Subcutaneous adipose tissue (tissue), 4 donors: ENCODE data around the gene RSBN1. TPM values are rescaled to one million over a fixed set of nuclear protein-coding genes. Genes with fewer than 3 reads are reported as not detected.

Experiments
- CTCF ChIP-seq: fragments of 450-650 bp; IDR thresholded peaks from one replicate; pipeline ENCODE4 v1.5.1; 2016; ENCODE audit warnings: low read depth, mild to moderate bottlenecking, control low read depth, antibody characterized with exemption, moderate library complexity
- total RNA-seq, 4 donors: library from RNA; depleted of rRNA; stranded (reverse); fragments of >200 nt; gene quantifications; one replicate each; pipeline ENCODE4 v1.1.0, GENCODE V29; 2016

Gene RSBN1
- total RNA-seq, 4 donors from 2014 or later, result 19.8 to 29.3 (median 21.4) TPM

GRCh38 chr1:113749402-113749801, 62.9 kb downstream of the RSBN1 start:
- TF ChIP-seq CTCF, result no peak

DNA sequence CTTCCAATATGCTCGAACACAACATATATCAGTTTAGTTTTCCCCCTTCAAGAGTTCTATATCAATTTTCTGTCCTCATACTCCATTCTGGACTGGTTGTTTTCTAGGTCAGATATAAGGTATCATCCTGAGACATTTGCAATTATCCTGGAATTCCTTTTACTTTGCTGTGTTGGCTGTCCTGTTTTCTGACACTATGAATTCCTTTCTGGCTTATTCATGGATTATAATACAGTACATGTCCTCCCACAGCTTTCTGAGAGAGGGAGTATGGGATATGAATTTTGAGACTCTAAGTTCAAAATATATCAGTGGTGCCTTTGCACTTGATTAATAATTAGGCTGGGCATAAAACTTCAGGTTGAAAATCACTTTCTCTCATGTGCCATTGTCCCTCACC, 64.9 kb downstream of the RSBN1 start:
- no peak for TF ChIP-seq CTCF

DNA sequence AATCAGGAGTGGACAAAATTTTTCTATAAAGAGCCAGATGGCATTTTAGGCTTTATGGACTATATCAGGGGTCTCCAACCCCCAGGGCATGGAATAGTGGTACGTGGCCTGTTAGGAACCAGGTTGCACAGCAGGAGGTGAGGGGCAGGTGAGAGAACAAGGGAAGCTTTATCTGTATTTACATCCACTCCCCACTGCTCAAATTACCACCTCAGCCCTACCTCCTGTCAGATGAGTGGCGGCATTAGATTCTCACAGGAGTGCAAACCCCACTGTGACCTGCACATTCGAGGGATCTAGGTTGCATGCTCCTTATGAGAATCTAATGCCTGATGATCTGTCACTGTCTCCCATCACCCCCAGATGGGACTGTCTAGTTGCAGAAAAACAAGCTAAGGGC, 66.9 kb downstream of the RSBN1 start:
- no peak for TF ChIP-seq CTCF

- TF ChIP-seq CTCF, result no peak
Measured at GRCh38 chr1:113744114-113744513, 68.2 kb downstream of the RSBN1 start.

GRCh38 chr1:113742515-113742914, 69.8 kb downstream of the RSBN1 start:
- TF ChIP-seq CTCF, result no peak

DNA sequence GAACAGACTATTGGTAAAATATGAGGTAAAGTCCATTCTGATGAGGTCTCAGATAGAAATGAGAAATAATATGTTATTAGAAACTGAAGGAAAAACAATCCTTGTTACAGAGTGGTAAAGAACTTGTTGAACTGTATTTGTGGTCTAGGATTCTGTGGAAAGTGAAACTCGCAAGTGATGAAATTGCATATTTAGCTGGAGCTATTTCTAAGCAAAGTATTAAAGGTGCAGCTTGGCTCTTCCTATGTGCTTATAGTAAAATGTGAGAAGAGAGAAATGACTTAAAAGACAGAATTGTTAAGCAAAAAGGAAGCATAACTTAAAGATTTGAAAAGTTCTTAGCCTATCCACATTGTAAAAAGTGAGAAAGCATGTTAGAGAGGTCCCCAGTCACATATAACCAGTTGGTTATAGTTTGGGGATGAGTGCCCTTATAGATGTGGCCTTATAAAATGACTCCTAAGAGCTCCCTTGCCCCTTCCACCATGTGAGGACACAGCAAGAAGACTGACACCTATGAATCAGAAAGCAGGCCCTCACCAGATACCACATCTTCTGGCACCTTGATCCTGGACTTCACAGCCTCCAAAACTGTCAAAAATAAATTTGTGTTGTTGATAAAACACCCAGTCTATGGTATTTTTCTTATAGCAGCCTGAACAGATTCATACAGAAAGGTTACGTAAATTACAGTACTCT, 77.8 kb downstream of the RSBN1 start:
- no peak for TF ChIP-seq CTCF

GRCh38 chr1:113732802-113733201, 79.5 kb downstream of the RSBN1 start:
- no peak for TF ChIP-seq CTCF
